ACHN (cell line): ENCODE data around the gene CFD.
"Not testable (repeated sequence)": the region's sequence is repeated elsewhere in the genome, so short reads cannot be mapped to it uniquely, and the experiment has no call there.

Source experiments
- DNase-seq: peaks from one replicate; pipeline ENCODE4 v3.0.0-alpha.2; 2015
- in situ Hi-C: cut with HindIII; loops from 2 replicates; pipeline ENCODE4 v1.10.0; 2017; ENCODE audit warnings: low sequenced_read_pairs, low pct_ligation_motif_present, low pct_unique_long_range_greater_than_20kb

The CFD gene

DNA sequence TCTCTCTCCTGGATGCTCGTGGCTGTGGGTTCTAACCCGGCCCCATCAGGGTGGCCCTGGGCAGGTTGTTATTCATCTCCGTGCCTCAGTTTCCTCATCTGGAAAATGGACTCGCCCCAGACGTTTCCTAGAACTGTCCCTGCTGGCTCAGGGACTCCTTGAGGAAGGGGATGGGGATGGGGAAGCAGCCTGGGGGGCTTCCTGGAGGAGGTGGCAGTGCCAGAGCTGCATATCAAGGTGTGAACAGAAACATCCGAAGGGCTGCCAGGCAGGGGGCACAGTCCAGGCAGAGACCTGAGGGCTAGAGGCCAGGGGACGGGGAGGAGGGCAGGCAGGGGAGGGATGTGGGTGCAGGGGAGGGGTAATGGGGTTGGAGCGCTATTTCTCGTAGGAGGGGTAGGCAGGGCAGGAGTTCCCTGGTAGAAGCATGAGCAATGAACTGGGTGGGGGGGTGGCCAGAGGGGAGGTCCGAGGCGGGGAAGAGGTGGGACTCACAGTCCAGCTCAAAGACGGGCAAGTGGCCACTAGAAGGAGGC lies 11.0 kb upstream of the CFD start:
- no peak for DNase-seq
- in situ Hi-C loops, result no loop called here

DNA sequence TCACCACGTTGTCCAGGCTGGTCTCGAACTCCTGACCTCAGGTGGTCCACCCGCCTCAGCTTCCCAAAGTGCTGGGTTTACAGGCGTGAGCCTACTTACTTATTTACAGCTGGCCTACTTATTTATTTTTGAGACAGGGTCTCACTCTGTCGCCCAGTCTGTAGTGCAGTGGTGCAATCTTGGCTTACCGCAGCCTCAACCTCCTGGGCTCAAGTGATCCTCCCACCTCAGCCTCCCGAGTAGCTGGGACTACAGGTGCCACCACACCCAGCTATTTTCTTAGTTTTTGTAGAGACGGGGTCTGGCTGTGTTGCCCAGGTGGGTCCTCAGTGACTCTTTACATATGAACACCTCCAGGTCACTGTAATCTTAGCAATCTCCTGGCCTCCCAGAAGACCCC lies 10.3 kb upstream of the CFD start:
- DNase-seq, in situ Hi-C loops: not testable (repeated sequence)

DNA sequence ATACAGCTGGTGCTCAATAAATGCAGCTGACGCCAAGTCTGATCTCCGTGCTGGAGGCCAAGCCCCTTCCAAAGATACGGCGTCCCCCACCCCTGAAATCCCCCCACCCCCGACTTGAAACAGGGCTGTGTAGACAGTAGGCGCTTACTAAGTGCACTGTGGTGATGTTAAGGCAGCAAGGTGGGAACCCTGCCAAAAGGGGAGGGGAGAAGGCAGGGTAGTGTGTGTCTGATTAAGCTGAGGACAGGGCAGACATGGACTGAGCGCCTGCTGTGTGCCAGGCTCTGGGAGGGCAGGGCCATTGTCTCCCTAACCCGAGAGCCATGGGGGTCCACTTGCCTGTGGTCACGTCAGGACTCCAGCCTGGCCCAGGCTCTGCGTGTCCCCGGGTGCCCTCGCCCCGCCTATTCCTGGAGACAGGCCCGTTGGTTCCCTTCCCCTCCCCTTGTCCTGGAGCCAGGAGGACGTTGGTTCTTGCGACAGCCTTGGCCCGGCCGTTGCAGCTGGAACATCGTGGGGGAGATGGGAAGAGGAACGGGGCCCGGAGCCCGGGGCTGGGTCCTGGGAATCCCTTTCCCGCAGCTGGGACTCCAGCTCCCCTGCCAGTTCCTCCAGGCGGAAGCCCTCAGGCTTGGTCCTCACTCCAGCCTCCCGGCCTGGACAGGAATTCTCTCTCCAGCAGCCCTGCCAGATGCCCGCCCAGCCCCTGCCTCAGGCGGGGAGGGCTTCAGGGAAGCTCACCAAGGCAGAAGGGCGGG lies 9.1 kb upstream of the CFD start:
- in situ Hi-C loops, result no loop called here
- DNase-seq, result peak; percentile 31

DNA sequence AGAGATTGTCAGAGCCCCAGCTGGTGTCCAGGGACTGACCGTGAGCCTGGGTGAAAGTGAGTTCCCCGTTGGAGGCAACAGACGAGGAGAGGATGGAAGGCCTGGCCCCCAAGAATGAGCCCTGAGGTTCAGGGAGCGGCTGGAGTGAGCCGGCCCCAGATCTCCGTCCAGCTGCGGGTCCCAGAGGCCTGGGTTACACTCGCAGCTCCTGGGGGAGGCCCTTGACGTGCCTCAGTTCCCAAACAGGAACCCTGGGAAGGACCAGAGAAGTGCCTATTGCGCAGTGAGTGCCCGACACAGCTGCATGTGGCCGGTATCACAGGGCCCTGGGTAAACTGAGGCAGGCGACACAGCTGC lies 8.5 kb upstream of the CFD start:
- in situ Hi-C loops, result no loop called here
- DNase-seq, result no peak

DNA sequence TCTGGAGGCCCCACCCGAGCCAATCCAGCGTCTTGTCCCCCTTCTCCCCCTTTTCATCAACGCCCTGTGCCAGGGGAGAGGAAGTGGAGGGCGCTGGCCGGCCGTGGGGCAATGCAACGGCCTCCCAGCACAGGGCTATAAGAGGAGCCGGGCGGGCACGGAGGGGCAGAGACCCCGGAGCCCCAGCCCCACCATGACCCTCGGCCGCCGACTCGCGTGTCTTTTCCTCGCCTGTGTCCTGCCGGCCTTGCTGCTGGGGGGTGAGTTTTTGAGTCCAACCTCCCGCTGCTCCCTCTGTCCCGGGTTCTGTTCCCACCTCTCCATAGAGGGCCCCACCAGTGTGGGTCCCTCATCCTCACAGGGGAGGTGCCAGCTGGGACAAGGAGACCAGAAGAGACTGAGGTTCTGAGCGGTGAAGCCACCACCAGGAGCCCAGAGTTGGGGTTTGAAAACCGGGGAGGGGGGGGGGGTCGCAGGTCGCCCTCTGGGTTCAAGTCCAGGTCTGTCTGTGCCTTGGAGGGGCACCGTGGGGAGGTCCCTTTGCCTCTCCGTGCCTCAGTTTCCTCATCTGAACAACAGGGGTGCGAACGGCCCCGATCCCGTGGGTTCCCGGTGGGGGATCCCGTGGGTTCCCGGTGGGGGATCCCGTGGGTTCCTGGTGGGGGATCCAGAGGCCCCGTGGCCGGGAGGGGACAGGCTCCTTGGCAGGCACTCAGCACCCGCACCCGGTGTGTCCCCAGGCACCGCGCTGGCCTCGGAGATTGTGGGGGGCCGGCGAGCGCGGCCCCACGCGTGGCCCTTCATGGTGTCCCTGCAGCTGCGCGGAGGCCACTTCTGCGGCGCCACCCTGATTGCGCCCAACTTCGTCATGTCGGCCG lies 7.1 kb upstream of the CFD start, which contains the start of gene ELANE:
ELANE (plus strand) TSS at position 168 of the 878 bp plus-strand sequence; CDS start at position 194, 26 bp downstream.
- no peak for DNase-seq
- in situ Hi-C loops, result no loop called here

DNA sequence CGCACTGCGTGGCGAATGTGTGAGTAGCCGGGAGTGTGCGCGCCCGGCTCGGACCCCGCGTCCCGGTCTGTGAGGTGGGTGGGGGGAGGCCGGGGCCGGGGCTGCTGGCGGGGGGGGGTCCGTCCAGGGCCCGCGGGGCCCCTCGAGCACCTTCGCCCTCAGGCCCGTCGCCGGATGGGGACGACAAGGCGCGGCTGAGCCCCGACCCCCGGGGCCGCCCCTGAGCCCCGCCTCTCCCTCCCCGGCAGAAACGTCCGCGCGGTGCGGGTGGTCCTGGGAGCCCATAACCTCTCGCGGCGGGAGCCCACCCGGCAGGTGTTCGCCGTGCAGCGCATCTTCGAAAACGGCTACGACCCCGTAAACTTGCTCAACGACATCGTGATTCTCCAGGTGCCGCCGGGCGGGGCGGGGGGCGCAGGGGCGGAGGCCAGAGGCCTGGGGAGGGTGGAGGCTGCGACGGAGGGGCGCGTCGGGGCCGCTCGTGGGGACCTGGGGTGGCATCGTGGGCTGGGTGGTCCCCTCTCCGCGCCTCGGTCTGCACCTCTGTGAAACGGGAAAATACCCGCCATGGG lies 6.4 kb upstream of the CFD start:
- in situ Hi-C loops, result no loop called here
- no peak for DNase-seq

DNA sequence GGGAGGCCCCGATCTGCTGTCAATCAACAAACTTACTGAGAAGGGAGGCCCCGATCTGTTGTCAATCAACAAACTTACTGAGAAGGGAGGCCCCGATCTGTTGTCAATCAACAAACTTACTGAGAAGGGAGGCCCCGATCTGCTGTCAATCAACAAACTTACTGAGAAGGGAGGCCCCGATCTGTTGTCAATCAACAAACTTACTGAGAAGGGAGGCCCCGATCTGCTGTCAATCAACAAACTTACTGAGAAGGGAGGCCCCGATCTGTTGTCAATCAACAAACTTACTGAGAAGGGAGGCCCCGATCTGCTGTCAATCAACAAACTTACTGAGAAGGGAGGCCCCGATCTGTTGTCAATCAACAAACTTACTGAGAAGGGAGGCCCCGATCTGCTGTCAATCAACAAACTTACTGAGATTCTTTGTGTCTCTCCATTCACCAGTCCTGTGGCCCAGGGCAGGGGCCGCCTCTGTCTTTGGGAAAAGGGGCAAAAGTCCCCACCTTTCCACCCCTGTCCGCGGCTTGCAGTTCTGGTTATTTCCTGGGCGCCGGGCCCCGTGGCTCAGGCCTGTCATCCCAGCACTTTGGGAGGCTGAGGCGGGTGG lies 5.7 kb upstream of the CFD start:
- DNase-seq, in situ Hi-C loops: not testable (repeated sequence)

DNA sequence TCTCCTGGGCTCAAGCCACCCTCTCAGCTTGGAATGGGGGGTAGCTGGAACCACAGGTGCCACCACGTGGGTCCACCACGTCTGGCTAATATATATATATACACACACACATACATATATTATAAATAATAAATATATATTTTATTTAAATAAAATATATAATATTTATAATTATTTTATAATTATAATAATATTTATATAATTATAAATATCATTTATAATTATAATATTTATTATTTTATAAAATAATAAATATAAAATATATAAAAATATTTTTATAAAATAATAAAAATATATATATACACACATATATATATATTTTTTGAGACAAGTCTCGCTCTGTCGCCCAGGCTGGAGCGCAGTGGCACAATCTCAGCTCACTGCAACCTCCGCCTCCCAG lies 4.9 kb upstream of the CFD start:
- in situ Hi-C loops, result no loop called here
- DNase-seq, result no peak

DNA sequence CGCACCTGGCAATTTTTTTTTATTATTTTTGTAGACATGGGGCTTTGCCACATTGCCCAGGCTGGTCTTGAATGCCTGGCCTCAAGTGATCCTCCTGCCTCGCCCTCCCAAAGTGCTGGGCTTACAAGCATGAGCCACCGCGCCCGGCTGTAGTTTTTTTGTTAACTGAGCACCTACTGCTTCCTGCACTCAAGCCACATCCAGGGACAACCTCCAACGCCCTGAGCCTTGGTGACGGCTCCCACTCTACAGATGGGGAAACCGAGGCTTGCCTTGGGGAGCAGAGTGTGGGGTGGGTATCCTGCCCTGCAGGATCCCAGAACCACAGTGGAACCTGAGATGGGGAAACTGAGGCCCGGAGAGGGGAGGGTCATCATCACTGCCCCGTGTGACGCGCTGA lies 4.3 kb upstream of the CFD start:
- in situ Hi-C loops, result no loop called here
- DNase-seq, result no peak

DNA sequence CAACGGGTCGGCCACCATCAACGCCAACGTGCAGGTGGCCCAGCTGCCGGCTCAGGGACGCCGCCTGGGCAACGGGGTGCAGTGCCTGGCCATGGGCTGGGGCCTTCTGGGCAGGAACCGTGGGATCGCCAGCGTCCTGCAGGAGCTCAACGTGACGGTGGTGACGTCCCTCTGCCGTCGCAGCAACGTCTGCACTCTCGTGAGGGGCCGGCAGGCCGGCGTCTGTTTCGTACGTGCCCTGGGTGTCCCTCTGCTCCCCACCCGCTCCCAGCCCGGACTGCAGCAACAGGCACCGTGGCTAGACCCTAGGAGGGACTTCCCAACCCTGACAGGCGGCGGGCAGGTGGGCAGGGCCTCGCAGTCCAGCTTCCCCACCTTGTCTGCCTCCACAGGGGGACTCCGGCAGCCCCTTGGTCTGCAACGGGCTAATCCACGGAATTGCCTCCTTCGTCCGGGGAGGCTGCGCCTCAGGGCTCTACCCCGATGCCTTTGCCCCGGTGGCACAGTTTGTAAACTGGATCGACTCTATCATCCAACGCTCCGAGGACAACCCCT lies 3.8 kb upstream of the CFD start:
- in situ Hi-C loops, result no loop called here
- DNase-seq, result no peak

DNA sequence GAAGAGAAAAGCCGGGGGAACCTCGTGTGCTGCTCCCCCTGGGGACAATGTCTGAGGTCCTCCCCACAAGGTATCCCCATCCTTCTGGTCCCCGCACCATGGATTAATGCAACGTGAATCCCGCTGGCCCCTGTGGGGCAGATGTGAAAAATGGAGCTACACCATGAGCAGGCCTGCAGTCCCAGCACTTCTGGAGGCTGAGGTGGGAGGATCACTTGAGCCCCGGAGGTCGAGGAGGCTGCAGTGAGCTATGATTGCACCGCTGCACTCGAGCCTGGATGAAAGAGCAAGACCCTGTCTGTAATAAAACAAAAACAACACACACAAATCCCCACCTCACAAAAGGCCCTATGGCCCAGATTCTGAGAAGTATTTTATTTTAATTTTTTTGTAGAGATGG lies 1.2 kb upstream of the CFD start:
- in situ Hi-C loops, result no loop called here

DNA sequence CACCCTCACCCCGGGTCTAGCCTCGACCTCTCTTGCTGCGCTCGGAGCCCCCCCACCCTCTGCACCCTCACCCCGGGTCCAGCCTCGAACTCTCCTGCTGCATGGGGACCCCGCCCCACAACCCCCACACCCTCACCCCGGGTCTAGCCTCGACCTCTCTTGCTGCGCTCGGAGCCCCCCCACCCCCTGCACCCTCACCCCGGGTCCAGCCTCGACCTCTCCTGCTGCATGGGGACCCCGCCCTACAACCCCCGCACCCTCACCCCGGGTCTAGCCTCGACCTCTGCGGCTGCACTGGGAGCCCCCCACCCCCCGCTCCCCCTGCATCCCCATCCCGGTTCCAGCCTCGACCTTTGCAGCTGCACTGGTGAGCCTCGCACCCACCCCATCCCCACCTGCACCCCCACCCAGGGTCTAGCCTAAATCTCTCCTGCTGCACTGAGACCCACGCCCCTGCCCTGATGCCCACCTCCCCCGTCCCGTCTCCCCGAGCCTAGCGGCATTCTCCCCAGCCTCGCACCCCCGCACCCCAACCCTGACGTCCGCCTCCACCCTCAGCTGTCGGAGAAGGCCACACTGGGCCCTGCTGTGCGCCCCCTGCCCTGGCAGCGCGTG lies 1.8 kb downstream of the CFD start:
- DNase-seq, result no peak
- in situ Hi-C loops, result no loop called here

More for the DNA sequence above, 1.2 kb upstream of the CFD start:
- DNase-seq, result no peak

DNA sequence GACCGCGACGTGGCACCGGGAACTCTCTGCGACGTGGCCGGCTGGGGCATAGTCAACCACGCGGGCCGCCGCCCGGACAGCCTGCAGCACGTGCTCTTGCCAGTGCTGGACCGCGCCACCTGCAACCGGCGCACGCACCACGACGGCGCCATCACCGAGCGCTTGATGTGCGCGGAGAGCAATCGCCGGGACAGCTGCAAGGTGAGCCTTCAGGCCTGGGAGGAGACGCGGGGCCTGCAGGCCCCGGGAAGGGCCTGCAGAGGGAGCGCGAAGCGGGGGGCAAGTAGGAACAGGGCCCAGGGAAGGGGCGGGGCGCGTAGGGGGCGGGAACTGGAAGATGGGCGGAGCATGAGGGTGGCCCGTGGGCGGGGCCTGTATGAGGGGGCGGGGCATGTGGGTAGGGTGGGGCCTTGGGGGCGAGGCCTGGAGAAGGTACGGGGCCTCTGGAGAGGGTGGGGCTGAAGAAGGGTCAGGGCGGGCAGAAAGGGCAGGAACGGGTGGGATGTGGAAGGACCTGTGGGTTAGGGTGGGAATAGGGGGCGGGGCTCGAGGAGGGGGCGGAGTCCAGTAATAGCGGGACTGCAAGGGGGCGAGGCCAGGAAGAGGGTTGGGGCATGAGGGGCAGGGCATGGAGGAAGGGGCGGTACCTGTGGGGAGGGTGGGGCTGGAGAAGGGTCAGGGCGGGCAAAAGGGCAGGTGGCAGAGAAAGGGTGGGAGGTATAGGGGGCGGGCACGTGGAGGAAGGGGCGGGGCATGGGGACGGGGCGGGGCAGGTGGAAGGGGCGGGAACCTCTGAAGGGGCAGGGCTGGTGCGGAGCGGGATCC lies 2.5 kb downstream of the CFD start:
- in situ Hi-C loops, result no loop called here
- DNase-seq, result no peak

DNA sequence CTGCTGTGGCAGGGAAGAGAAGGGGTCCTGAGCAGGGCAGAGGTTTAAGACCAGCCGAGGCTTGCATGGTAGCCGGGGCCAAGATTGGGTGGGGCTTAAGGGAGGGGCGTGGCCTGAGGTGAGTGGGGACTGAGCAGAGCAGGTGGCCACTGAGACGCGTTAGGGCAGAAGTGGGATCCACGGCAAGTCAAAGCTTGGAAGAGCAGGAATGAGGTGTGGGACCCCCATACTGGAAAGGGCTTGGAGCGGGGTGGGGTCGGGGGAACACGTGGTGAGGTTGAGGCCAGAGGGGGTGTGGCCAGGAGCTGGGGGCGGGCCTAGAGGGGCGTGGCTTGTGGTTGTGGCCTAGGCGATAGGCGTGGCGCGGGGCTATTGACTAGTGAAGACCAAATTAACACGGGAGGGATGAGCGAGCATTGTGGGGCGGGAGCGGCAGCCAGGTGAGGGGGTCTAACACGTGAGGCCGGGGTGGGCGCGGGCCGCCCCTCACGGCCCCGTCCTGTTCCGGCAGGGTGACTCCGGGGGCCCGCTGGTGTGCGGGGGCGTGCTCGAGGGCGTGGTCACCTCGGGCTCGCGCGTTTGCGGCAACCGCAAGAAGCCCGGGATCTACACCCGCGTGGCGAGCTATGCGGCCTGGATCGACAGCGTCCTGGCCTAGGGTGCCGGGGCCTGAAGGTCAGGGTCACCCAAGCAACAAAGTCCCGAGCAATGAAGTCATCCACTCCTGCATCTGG lies 3.3 kb downstream of the CFD start:
- DNase-seq, result no peak
- in situ Hi-C loops, result no loop called here

DNA sequence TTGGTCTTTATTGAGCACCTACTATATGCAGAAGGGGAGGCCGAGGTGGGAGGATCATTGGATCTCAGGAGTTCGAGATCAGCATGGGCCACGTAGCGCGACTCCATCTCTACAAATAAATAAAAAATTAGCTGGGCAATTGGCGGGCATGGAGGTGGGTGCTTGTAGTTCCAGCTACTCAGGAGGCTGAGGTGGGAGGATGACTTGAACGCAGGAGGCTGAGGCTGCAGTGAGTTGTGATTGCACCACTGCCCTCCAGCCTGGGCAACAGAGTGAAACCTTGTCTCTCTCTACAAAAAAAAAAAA lies 3.8 kb downstream of the CFD start:
- in situ Hi-C loops, result no loop called here

DNA sequence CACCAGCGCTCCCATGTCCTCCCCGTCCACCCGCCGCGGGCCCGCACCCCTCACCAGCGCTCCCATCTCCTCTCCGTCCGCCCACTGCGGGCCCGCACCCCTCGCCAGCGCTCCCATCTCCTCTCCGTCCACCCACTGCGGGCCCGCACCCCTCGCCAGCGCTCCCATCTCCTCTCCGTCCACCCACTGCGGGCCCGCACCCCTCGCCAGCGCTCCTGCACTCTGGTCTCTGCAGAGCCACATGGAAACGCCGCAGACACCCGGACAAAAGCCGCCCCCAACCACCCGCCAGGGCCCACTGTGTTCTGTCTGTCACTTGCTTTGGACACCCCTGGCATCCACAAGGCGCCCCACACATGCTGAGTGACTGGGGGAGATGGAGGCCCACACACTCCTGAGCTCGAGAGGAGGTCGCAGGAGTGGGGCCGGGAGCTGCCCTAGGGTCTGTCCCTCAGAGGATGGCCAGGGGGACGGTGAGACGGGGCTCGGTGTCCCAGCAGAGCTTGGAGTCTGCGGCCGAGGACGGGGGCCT lies 7.4 kb downstream of the CFD start:
- DNase-seq, result no peak
- in situ Hi-C loops, result no loop called here

More for the DNA sequence above, 3.8 kb downstream of the CFD start:
- no peak for DNase-seq

DNA sequence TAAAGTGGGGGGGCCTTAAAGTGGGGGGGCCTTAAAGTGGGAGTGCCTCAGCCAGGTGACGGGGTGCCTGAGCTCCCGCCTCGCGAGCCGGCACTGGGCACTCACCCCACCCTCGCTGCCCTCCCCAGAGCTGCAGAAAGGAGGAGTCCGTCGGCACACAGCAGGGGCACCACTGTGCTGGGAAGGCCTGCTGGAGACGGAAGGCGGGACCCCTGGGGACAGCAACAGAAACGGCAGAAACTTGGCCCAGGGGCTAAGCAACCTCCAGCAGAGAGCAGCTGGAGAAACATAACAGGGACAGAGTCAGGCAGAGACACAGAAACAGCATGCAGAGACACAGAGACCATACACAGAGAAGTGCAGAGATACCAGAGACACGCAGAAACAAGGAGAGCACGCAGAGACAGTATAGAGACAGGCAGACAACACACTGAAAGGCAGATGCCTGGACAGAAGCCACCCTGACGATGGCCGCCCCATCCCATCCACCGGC lies 7.9 kb downstream of the CFD start:
- DNase-seq, result no peak
- in situ Hi-C loops, result no loop called here
